ENCODE measurements around the gene RALGPS1. TPM values are rescaled to one million over a fixed set of nuclear protein-coding genes. Genes with fewer than 3 reads are reported as not detected.
A peak's percentile ranks its signal among the peaks of the same experiment; 100 is the strongest.

Gene RALGPS1
- total and polyA plus RNA-seq, 5 donors from 2014 or later, result 1.8 to 10.3 (median 3.3) TPM

DNA sequence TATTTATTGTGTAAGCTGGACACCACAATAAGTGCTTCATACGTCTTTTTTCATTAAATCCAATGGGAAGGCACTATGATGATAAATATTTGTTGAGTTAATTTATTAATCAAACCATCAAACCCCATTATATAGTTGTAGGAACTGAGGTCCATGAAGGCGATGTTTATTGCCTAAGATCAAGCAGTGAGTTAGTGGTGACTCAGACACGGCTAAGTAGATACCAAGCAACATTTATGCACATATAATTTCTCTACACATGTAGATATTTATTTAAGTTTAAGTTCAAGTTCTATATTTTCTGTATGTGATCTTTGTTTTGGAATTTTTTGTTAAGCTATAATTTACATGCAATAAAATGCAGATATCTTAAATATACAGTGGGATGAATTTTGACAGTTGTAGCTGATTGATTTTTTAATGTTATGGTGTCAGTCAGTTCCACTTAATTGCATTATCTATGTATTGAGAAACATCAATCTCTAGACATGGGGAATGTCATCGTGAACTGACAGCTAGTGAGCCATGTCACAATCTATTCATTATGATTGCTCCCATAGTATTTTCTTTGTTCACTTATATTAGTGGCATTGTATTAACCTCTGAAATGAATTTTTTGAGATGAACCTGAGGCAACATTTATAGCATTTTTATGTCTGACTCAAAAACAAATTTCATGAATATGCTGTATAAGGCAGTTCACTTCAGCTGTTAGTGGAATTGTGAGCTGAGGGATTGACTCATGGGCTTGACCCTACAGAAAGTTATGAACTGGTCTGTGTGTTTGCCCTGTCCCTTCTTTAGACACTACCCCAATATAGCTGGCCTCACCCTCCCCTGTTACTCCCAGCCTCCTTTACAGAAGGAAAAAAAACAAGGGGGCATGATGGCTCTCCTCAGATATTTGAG, 338.1 kb downstream of the RALGPS1 start:
- Histone ChIP-seq H3K27me3 (ENCODE audit: control insufficient read depth, insufficient read depth, low read length) (peaks cover 5% of the 10 kb centered on the region), H3K4me3 (ENCODE audit: low read depth, low read length) (no peak overlapping the region), H3K36me3 (ENCODE audit: control insufficient read depth, insufficient read depth, low read length) (no peaks in the 10 kb centered on the region), H3K4me1 (ENCODE audit: control insufficient read depth, insufficient read depth, low read length, poor library complexity, severe bottlenecking) (no peaks in the 10 kb centered on the region), H3K9me3 (ENCODE audit: control insufficient read depth in 2 of 2, low read length in 2 of 2) (no peaks in the 10 kb centered on the region), H3K27ac (ENCODE audit: insufficient read depth, low read length, poor library complexity, severe bottlenecking) (no peak overlapping the region)
- no peak overlapping the region for H3K4me3 Mint-ChIP-seq
- peaks cover 22% of the 10 kb centered on the region for H3K27me3 Mint-ChIP-seq
- H3K9me3 Mint-ChIP-seq, result peaks cover 0 to 2% (median 0%) of the 10 kb centered on the region in 7 donors
- no peak overlapping the region for H3K27ac Mint-ChIP-seq
- no peak for DNase-seq
- H3K4me1 Mint-ChIP-seq, result peaks cover 0 to 4% (median 0%) of the 10 kb centered on the region in 4 donors
- peaks cover 9% of the 10 kb centered on the region for H3K36me3 Mint-ChIP-seq
- ATAC-seq (ENCODE audit: low read depth in 2 of 2), result no peak

DNA sequence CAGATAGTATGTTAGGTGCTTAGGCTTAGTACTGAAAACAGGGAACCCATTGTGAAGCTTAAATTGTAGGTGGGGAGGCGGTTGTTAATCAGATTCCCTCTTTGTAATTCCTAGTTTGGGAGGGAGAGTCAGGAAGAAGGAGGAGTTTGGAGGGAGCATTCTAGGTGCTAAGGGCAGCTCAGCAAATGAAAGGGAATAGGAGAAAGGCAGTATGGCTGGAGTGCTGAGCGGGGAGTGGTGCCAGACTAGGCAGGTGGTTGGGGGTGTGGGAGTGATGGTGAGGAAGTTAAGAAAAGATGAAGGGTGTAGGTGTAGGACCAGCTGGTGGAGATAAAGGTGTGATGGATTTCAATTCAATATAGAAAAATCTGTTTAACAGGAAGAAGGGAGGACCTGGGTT, 338.9 kb downstream of the RALGPS1 start:
- Mint-ChIP-seq H3K4me1 (peaks cover 0 to 4% (median 0%) of the 10 kb centered on the region in 4 donors), H3K36me3 (peaks cover 9% of the 10 kb centered on the region), H3K4me3 (no peak overlapping the region), H3K9me3 (peaks cover 0 to 2% (median 0%) of the 10 kb centered on the region in 7 donors), H3K27ac (no peak overlapping the region), H3K27me3 (peaks cover 22% of the 10 kb centered on the region)
- Histone ChIP-seq H3K36me3 (ENCODE audit: control insufficient read depth, insufficient read depth, low read length) (no peaks in the 10 kb centered on the region), H3K27ac (ENCODE audit: insufficient read depth, low read length, poor library complexity, severe bottlenecking) (no peak overlapping the region), H3K4me3 (ENCODE audit: low read depth, low read length) (no peak overlapping the region), H3K9me3 (ENCODE audit: control insufficient read depth in 2 of 2, low read length in 2 of 2) (no peaks in the 10 kb centered on the region), H3K27me3 (ENCODE audit: control insufficient read depth, insufficient read depth, low read length) (peaks cover 5% of the 10 kb centered on the region), H3K4me1 (ENCODE audit: control insufficient read depth, insufficient read depth, low read length, poor library complexity, severe bottlenecking) (no peaks in the 10 kb centered on the region)
- no peak for ATAC-seq (ENCODE audit: low read depth in 2 of 2)
- no peak for DNase-seq

DNA sequence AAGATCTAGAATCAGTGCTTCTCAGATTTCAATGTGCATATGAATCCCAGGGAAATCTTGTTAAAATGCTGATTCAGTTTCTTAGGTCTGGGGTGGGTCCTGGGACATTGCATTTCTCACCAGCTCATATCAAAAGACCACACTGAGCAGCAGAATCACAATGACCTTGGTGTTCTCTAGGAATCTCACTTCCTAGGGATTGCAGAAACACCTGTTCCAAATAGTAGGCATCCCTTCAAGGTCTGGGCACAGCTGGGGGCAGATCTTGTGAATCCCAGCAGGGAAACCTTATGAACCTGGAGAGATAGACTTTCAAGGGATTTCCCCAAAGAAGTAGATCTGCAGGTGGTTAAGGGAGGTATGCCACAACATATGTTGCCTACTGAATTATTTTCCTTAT, 341.1 kb downstream of the RALGPS1 start:
- H3K9me3 Mint-ChIP-seq, result peaks cover 0 to 2% (median 0%) of the 10 kb centered on the region in 7 donors
- DNase-seq (no peak), ATAC-seq (ENCODE audit: low read depth in 2 of 2) (no peak)
- H3K27me3 ChIP-seq (ENCODE audit: control insufficient read depth, insufficient read depth, low read length), result peaks cover 2% of the 10 kb centered on the region
- H3K4me3 ChIP-seq (ENCODE audit: low read depth, low read length), result no peak overlapping the region
- H3K4me3 Mint-ChIP-seq, result no peak overlapping the region
- no peak overlapping the region for H3K27ac ChIP-seq (ENCODE audit: insufficient read depth, low read length, poor library complexity, severe bottlenecking)
- H3K27ac Mint-ChIP-seq, result no peak overlapping the region
- H3K36me3 Mint-ChIP-seq, result peaks cover 4% of the 10 kb centered on the region
- H3K36me3 ChIP-seq (ENCODE audit: control insufficient read depth, insufficient read depth, low read length), result no peaks in the 10 kb centered on the region
- H3K4me1 ChIP-seq (ENCODE audit: control insufficient read depth, insufficient read depth, low read length, poor library complexity, severe bottlenecking), result no peaks in the 10 kb centered on the region
- H3K9me3 ChIP-seq (ENCODE audit: control insufficient read depth in 2 of 2, low read length in 2 of 2), result no peaks in the 10 kb centered on the region
- no peaks in the 10 kb centered on the region for H3K4me1 Mint-ChIP-seq
- peaks cover 10% of the 10 kb centered on the region for H3K27me3 Mint-ChIP-seq

DNA sequence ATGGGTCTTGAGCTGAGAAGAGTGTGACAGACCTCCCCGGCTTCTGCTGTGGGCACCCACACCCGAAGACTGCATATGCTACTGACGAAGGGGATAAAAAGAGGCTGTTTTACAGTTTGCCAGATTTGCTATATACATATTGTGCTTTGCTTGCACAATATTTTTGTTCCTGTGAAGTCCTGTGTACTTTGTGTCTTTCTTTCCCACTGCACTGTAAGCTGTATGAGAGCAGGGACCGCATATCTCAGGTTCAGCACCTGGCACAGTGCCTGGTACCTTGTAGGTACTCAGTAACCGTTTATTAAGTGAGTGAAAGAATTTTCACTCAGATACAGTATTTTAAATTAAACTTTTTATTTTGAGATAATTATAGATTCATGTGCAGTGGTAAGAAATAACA, 341.7 kb downstream of the RALGPS1 start:
- no peak for DNase-seq
- Mint-ChIP-seq H3K36me3 (peaks cover 4% of the 10 kb centered on the region), H3K4me1 (no peaks in the 10 kb centered on the region), H3K27me3 (peaks cover 10% of the 10 kb centered on the region), H3K9me3 (peaks cover 0 to 2% (median 0%) of the 10 kb centered on the region in 7 donors), H3K27ac (no peak overlapping the region), H3K4me3 (no peak overlapping the region)
- H3K9me3 ChIP-seq (ENCODE audit: control insufficient read depth in 2 of 2, low read length in 2 of 2), result no peaks in the 10 kb centered on the region
- peaks cover 2% of the 10 kb centered on the region for H3K27me3 ChIP-seq (ENCODE audit: control insufficient read depth, insufficient read depth, low read length)
- H3K4me3 ChIP-seq (ENCODE audit: low read depth, low read length), result no peak overlapping the region
- H3K4me1 ChIP-seq (ENCODE audit: control insufficient read depth, insufficient read depth, low read length, poor library complexity, severe bottlenecking), result no peaks in the 10 kb centered on the region
- H3K27ac ChIP-seq (ENCODE audit: insufficient read depth, low read length, poor library complexity, severe bottlenecking), result no peak overlapping the region
- no peak for ATAC-seq (ENCODE audit: low read depth in 2 of 2)
- H3K36me3 ChIP-seq (ENCODE audit: control insufficient read depth, insufficient read depth, low read length), result no peaks in the 10 kb centered on the region

DNA sequence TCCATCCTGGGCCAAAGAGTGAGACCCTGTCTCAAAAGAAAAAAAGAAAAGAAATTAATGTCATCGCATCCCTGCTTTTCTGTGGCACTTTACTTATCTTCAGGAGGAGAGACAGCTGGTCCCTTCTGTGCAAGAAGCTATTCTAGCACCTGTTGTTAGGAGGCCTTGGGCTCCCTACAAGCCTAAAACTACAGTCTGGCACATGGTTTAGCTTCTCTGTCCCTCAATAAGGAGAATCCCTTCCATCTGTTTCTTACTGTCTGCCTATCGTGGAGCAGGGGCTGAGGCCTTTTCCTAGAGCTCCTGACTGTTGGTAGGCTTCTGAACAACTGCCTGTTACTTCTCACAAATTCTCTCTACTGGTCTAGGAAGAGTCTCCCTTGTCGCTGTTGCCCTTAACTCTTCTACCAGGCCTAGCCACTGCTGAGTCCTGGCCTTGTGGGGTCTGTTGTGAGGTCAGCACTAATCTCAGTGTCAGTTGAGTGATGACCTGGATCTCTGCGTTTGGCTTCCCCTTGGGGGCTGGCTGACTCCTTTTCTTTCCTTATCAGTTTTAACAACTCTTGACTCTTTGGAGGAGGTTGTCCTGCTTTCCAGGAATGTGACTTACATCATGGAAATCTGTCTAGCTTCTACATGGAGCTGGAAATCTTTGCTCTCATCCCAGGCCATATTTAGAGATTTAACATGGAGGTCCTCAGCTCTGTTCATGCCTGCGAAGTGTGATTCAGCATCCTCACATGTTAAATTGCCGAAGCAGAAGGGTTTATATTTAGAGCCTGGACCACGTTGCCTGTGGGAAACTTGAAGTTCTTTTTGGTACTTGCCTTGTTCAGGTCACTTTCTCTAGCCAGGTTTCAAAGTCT, 344.3 kb downstream of the RALGPS1 start:
- Mint-ChIP-seq H3K9me3 (no peaks in the 10 kb centered on the region), H3K27ac (peak overlapping the region in 1 of 3 donors; percentile 2), H3K4me3 (no peak overlapping the region), H3K27me3 (peaks cover 4% of the 10 kb centered on the region), H3K4me1 (no peaks in the 10 kb centered on the region), H3K36me3 (peaks cover 4% of the 10 kb centered on the region)
- DNase-seq (no peak), ATAC-seq (ENCODE audit: low read depth in 2 of 2) (no peak)
- H3K27ac ChIP-seq (ENCODE audit: insufficient read depth, low read length, poor library complexity, severe bottlenecking), result no peak overlapping the region
- no peaks in the 10 kb centered on the region for H3K4me1 ChIP-seq (ENCODE audit: control insufficient read depth, insufficient read depth, low read length, poor library complexity, severe bottlenecking)
- no peak overlapping the region for H3K4me3 ChIP-seq (ENCODE audit: low read depth, low read length)
- no peaks in the 10 kb centered on the region for H3K27me3 ChIP-seq (ENCODE audit: control insufficient read depth, insufficient read depth, low read length)
- H3K9me3 ChIP-seq (ENCODE audit: control insufficient read depth in 2 of 2, low read length in 2 of 2), result no peaks in the 10 kb centered on the region
- no peaks in the 10 kb centered on the region for H3K36me3 ChIP-seq (ENCODE audit: control insufficient read depth, insufficient read depth, low read length)

DNA sequence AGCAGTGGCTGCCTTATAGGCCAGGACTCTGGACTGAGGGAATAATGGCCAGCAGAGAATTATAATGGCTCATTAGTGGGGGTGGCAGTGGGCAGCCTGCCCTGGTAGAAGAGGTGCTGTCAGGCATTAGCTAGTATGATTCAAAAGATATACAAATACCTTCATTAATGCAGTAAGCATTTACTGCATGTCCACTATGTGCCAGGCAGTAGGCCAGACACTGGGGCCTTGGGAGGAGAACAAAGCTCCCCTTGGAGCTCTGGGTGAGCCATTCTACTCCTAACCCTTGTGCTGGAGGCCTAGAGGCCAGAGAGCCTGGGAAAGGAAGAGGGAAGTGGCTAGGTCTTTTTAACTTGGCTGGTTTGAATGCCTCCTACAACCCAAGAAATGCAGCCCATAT, 348.0 kb downstream of the RALGPS1 start:
- H3K27me3 Mint-ChIP-seq, result no peaks in the 10 kb centered on the region
- no peak overlapping the region for H3K4me3 ChIP-seq (ENCODE audit: low read depth, low read length)
- H3K27ac Mint-ChIP-seq, result no peak overlapping the region
- DNase-seq (no peak), ATAC-seq (ENCODE audit: low read depth in 2 of 2) (no peak)
- H3K4me1 Mint-ChIP-seq, result no peaks in the 10 kb centered on the region
- H3K4me1 ChIP-seq (ENCODE audit: control insufficient read depth, insufficient read depth, low read length, poor library complexity, severe bottlenecking), result no peaks in the 10 kb centered on the region
- no peaks in the 10 kb centered on the region for H3K9me3 ChIP-seq (ENCODE audit: control insufficient read depth in 2 of 2, low read length in 2 of 2)
- no peak overlapping the region for H3K27ac ChIP-seq (ENCODE audit: insufficient read depth, low read length, poor library complexity, severe bottlenecking)
- H3K4me3 Mint-ChIP-seq, result no peak overlapping the region
- H3K36me3 Mint-ChIP-seq, result peaks cover 4% of the 10 kb centered on the region
- no peaks in the 10 kb centered on the region for H3K9me3 Mint-ChIP-seq
- no peaks in the 10 kb centered on the region for H3K27me3 ChIP-seq (ENCODE audit: control insufficient read depth, insufficient read depth, low read length)
- no peaks in the 10 kb centered on the region for H3K36me3 ChIP-seq (ENCODE audit: control insufficient read depth, insufficient read depth, low read length)

DNA sequence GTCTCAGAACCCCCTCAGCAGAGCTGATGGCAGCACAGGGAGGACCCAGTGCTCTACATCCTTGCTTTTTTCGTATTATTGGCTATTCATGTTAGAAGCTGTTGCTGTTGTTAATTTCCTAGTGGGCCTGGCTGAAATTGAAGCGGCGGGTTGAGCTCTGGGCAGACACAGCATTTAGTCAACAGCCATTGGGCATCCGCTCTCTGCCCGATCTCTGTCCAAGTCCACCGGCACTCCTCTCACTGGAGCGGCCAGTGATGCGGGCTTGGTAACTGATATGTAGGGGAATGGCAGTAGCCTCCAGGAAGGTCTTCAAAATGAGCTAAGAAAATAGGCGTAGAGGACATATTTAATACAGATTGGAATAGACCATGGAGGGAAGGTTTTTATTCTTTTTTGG, 348.7 kb downstream of the RALGPS1 start:
- Mint-ChIP-seq H3K4me1 (no peaks in the 10 kb centered on the region), H3K36me3 (peaks cover 4% of the 10 kb centered on the region), H3K9me3 (no peaks in the 10 kb centered on the region), H3K27me3 (no peaks in the 10 kb centered on the region), H3K4me3 (no peak overlapping the region), H3K27ac (no peak overlapping the region)
- Histone ChIP-seq H3K27ac (ENCODE audit: insufficient read depth, low read length, poor library complexity, severe bottlenecking) (no peak overlapping the region), H3K9me3 (ENCODE audit: control insufficient read depth in 2 of 2, low read length in 2 of 2) (no peaks in the 10 kb centered on the region), H3K4me1 (ENCODE audit: control insufficient read depth, insufficient read depth, low read length, poor library complexity, severe bottlenecking) (no peaks in the 10 kb centered on the region), H3K27me3 (ENCODE audit: control insufficient read depth, insufficient read depth, low read length) (no peaks in the 10 kb centered on the region), H3K4me3 (ENCODE audit: low read depth, low read length) (no peak overlapping the region), H3K36me3 (ENCODE audit: control insufficient read depth, insufficient read depth, low read length) (no peaks in the 10 kb centered on the region)
- DNase-seq (no peak), ATAC-seq (ENCODE audit: low read depth in 2 of 2) (no peak)

All from CD4-positive, CD25-positive, alpha-beta regulatory T cell (primary cell).